ENCODE results near the gene PLEKHG7. TPM values are rescaled to one million over a fixed set of nuclear protein-coding genes. Genes with fewer than 3 reads are reported as not detected.

Gene PLEKHG7
- total and polyA plus RNA-seq, 10 of the 15 experiments (the other 5 are each of a cell fraction or from before 2014, with no cell fraction given) = 0.16 to 1.3 (median 0.65) TPM; not detected in 1

- POLR2A ChIA-PET = interaction anchor here (0.7 kb wide), 1 partner anchor 410 kb away, joined by 6 read pairs; no protein-coding TSS in a partner anchor
- intact Hi-C loops (cut with micrococcal nuclease; ENCODE audit: unreplicated experiment) = no loop called here
- no peak overlapping the region for H2AFZ ChIP-seq (ENCODE audit: control insufficient read depth, low read depth, low read length)
- DNase-seq (ENCODE audit: low read depth, low spot score) (no peak), ATAC-seq (no peak), FAIRE-seq (no peak)
- H3K4me1 ChIP-seq (ENCODE audit: control insufficient read depth, insufficient read depth, low read length) = no peaks in the 10 kb centered on the region
- no peaks in the 10 kb centered on the region for H4K20me1 ChIP-seq (ENCODE audit: control insufficient read depth, insufficient read depth)
- RAD21 ChIA-PET (ENCODE audit: unreplicated experiment) = interaction anchor here (0.6 kb wide), 1 partner anchor 839 kb away, joined by 3 read pairs; no protein-coding TSS in a partner anchor
- no peaks in the 10 kb centered on the region for H3K36me3 ChIP-seq (ENCODE audit: control insufficient read depth in 2 of 2, insufficient read depth in 2 of 2, low read length in 1 of 2)
- H3K9me3 ChIP-seq (replicated peaks; ENCODE audit: control insufficient read depth, insufficient read depth, low read length) = no peaks in the 10 kb centered on the region; the same call in 2 of the 3 replicates
- TF ChIP-seq EED (IDR thresholded peaks at IDR 0.05; ENCODE audit: low read depth) (no peak), PRDM15 (CRISPR knock-in tag; IDR thresholded peaks at IDR 0.05) (no peak), USF2 (IDR thresholded peaks at IDR 0.05; ENCODE audit: borderline replicate concordance, low read depth, low read length) (no peak), ZNF384 (IDR thresholded peaks at IDR 0.05; ENCODE audit: borderline replicate concordance, low read depth, low read length) (no peak), ZBTB40 (IDR thresholded peaks at IDR 0.05; ENCODE audit: borderline replicate concordance) (peak; percentile 73)
- TF ChIP-seq, protein P1, sequence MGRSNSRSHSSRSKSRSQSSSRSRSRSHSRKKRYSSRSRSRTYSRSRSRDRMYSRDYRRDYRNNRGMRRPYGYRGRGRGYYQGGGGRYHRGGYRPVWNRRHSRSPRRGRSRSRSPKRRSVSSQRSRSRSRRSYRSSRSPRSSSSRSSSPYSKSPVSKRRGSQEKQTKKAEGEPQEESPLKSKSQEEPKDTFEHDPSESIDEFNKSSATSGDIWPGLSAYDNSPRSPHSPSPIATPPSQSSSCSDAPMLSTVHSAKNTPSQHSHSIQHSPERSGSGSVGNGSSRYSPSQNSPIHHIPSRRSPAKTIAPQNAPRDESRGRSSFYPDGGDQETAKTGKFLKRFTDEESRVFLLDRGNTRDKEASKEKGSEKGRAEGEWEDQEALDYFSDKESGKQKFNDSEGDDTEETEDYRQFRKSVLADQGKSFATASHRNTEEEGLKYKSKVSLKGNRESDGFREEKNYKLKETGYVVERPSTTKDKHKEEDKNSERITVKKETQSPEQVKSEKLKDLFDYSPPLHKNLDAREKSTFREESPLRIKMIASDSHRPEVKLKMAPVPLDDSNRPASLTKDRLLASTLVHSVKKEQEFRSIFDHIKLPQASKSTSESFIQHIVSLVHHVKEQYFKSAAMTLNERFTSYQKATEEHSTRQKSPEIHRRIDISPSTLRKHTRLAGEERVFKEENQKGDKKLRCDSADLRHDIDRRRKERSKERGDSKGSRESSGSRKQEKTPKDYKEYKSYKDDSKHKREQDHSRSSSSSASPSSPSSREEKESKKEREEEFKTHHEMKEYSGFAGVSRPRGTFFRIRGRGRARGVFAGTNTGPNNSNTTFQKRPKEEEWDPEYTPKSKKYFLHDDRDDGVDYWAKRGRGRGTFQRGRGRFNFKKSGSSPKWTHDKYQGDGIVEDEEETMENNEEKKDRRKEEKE (IDR thresholded peaks at IDR 0.05) = no peak
- no peak overlapping the region for H3K4me2 ChIP-seq (ENCODE audit: control insufficient read depth, insufficient read depth)
- no peak overlapping the region for H3K9ac ChIP-seq (ENCODE audit: control insufficient read depth, insufficient read depth, low read length)
- no peak overlapping the region for H3K27ac ChIP-seq (ENCODE audit: control insufficient read depth, insufficient read depth)
- no peaks in the 10 kb centered on the region for H3K79me2 ChIP-seq (ENCODE audit: control insufficient read depth, insufficient read depth, low read length)
- SMC1A ChIA-PET (ENCODE audit: uncharacterized antibody, unreplicated experiment) = no interaction called here
- no peaks in the 10 kb centered on the region for H3K27me3 ChIP-seq (replicated peaks in 1 of 2; ENCODE audit: control insufficient read depth in 2 of 2, insufficient read depth in 2 of 2, low read length in 1 of 2)
- BruUV-seq (replicated peaks) = no TSS peak
- WGBS (ENCODE audit: insufficient coverage, insufficient replicate concordance, low lambda C conversion rate, missing lambda C conversion rate) = 77% methylated on average over 1 of the region's 1 CpG
- no peak overlapping the region for H3K4me3 ChIP-seq
- in situ Hi-C loops (cut with MboI) = no loop called here
- CTCF ChIA-PET = interaction anchor here (1.0 kb wide), 1 partner anchor 9 kb away, joined by 3 read pairs; no protein-coding TSS in a partner anchor
Observed at GRCh38 chr12:92715625-92716024, 12.8 kb downstream of the PLEKHG7 start.
